ENCODE measurements around the gene IRF5. TPM values are rescaled to one million over a fixed set of nuclear protein-coding genes. Genes with fewer than 3 reads are reported as not detected.
A peak's percentile ranks its signal among the peaks of the same experiment; 100 is the strongest.

IRF5 gene
- total RNA-seq, 4 donors from 2014 or later = 8.9 to 22.8 (median 18.6) TPM

DNA sequence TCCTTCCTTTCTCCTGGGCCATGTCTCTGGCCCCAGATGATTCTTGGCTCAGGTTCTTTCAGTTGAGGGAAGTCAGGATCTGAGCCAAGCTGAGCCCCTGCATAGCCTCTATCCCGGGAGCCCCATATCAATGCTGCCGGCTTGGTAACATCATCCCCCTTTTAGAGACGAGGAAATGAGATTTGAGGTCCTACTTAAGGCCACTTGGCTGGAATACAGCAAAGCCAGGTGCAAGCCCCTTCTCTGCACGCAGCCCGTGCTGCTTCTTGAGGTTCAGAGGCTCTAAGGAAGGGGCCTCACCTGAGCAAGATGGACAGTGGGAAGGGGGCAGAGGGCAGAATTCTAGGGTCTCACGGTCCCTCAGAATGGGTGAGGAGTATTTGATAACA, 2.4 kb upstream of the IRF5 start:
- peaks cover 28% of the 10 kb centered on the region for H3K4me1 ChIP-seq
- DNase-seq (ENCODE audit: low spot score in 2 of 2) = peak in 1 of 2 donors; percentile 32
- H3K27ac ChIP-seq = no peak overlapping the region
- H3K9me3 ChIP-seq = no peaks in the 10 kb centered on the region
- H3K27me3 ChIP-seq = peaks cover 18% of the 10 kb centered on the region
- no peak overlapping the region for H3K4me3 ChIP-seq
- TF ChIP-seq POLR2AphosphoS5 (IDR thresholded peaks at IDR 0.05) = no peak
- no peak for TF ChIP-seq EP300 (IDR thresholded peaks at IDR 0.05)
- TF ChIP-seq, protein P1, sequence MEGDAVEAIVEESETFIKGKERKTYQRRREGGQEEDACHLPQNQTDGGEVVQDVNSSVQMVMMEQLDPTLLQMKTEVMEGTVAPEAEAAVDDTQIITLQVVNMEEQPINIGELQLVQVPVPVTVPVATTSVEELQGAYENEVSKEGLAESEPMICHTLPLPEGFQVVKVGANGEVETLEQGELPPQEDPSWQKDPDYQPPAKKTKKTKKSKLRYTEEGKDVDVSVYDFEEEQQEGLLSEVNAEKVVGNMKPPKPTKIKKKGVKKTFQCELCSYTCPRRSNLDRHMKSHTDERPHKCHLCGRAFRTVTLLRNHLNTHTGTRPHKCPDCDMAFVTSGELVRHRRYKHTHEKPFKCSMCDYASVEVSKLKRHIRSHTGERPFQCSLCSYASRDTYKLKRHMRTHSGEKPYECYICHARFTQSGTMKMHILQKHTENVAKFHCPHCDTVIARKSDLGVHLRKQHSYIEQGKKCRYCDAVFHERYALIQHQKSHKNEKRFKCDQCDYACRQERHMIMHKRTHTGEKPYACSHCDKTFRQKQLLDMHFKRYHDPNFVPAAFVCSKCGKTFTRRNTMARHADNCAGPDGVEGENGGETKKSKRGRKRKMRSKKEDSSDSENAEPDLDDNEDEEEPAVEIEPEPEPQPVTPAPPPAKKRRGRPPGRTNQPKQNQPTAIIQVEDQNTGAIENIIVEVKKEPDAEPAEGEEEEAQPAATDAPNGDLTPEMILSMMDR (IDR thresholded peaks at IDR 0.05) = no peak
- no peak for TF ChIP-seq POLR2A (IDR thresholded peaks at IDR 0.05)
- WGBS = 76% methylated on average over 6 of the region's 6 CpGs
- no peaks in the 10 kb centered on the region for H3K36me3 ChIP-seq

DNA sequence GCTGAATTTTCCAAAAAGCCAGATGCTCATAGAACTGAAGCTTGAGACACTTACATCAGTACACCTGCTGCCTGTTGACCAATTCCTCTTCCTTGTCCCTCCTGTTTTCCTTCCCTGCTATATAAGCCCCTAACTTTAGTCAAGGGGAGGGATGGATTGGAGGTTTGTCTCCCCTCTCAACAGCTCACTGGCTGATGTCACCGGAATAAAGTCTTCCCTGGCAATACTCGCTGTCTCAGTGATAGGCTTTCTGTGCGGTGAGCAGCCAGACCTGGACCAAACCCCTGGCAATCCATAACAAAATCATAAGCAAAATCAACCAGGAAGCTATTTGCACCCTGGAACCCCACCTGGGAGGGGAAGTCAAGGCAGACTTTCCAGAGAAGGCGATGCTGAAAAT, 929 bp upstream of the IRF5 start:
- no peak for TF ChIP-seq EP300 (IDR thresholded peaks at IDR 0.05)
- TF ChIP-seq POLR2A (IDR thresholded peaks at IDR 0.05) = no peak
- no peak for TF ChIP-seq POLR2AphosphoS5 (IDR thresholded peaks at IDR 0.05)
- TF ChIP-seq, protein P1 (IDR thresholded peaks at IDR 0.05) = no peak
- Histone ChIP-seq H3K27ac (no peak overlapping the region), H3K4me3 (no peak overlapping the region), H3K27me3 (peaks cover 18% of the 10 kb centered on the region), H3K36me3 (no peaks in the 10 kb centered on the region), H3K9me3 (no peaks in the 10 kb centered on the region), H3K4me1 (peaks cover 28% of the 10 kb centered on the region)
- WGBS = 95% methylated on average over 4 of the region's 4 CpGs
- DNase-seq (ENCODE audit: low spot score in 2 of 2) = no peak

DNA sequence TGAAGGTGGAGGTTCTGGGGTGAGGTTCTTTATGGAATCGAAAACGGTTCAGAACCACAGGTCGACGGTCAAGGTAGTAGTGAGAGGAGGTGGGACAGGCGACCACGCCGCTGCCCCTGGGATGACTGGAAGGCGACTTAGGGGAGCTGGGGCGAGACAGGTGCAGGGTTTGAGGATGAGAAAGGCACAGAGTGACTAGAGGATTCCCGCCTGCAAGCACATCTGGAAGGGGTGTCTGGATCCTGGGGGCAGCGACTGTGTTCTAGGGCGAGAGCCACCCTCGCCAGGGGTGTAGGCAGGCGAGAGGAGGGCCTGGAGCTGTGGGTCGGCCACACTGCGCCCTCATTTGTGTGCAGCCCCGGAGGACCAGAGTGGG, 468 bp upstream of the IRF5 start:
- Histone ChIP-seq H3K4me1 (peaks cover 28% of the 10 kb centered on the region), H3K27me3 (peaks cover 18% of the 10 kb centered on the region), H3K4me3 (peak overlapping the region; percentile 72), H3K36me3 (no peaks in the 10 kb centered on the region), H3K9me3 (no peaks in the 10 kb centered on the region), H3K27ac (peak overlapping the region; percentile 60)
- WGBS = 70% methylated on average over 10 of the region's 17 CpGs
- peak in 1 of 2 donors; percentile 72 for DNase-seq (ENCODE audit: low spot score in 2 of 2)
- no peak for TF ChIP-seq POLR2AphosphoS5 (IDR thresholded peaks at IDR 0.05)
- no peak for TF ChIP-seq POLR2A (IDR thresholded peaks at IDR 0.05)
- TF ChIP-seq, protein P1 (IDR thresholded peaks at IDR 0.05) = no peak
- TF ChIP-seq EP300 (IDR thresholded peaks at IDR 0.05) = no peak

DNA sequence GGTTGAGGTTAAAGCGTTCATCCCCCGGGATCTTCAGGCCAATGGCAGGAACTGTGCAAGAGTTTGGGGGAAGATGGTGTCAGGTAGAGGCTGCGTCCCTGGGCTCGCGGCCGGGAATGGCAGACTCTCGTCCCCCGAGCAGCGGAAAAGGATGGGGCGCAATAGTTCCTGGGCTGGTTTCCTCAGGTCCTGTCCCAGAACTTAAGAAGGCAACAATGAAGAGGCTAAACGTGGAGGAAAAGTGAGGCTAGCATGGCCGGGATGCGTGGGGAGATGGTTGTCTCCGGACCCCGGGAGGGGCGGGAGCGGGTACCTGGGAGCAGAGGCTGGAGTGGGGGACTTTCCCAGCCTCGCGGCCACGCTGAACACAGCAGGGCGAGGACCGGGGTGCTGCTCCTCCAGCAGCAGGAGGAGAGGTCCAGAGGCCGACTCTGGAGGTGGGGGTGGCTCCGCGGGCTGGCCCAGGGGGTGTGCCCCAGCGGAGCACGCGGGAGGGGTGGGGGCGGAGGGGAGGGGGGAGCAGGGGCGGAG, 882 bp downstream of the IRF5 start:
- peaks cover 22% of the 10 kb centered on the region for H3K4me1 ChIP-seq
- no peaks in the 10 kb centered on the region for H3K9me3 ChIP-seq
- H3K27ac ChIP-seq = peak overlapping the region; percentile 60
- peaks cover 13% of the 10 kb centered on the region for H3K27me3 ChIP-seq
- WGBS = under 1% methylated on average over 17 of the region's 30 CpGs
- no peak for TF ChIP-seq POLR2A (IDR thresholded peaks at IDR 0.05)
- no peak for TF ChIP-seq EP300 (IDR thresholded peaks at IDR 0.05)
- TF ChIP-seq, protein P1 (IDR thresholded peaks at IDR 0.05) = no peak
- TF ChIP-seq POLR2AphosphoS5 (IDR thresholded peaks at IDR 0.05) = no peak
- peak in 1 of 2 donors; percentile 65 for DNase-seq (ENCODE audit: low spot score in 2 of 2)
- H3K36me3 ChIP-seq = no peaks in the 10 kb centered on the region
- H3K4me3 ChIP-seq = peak overlapping the region; percentile 72

DNA sequence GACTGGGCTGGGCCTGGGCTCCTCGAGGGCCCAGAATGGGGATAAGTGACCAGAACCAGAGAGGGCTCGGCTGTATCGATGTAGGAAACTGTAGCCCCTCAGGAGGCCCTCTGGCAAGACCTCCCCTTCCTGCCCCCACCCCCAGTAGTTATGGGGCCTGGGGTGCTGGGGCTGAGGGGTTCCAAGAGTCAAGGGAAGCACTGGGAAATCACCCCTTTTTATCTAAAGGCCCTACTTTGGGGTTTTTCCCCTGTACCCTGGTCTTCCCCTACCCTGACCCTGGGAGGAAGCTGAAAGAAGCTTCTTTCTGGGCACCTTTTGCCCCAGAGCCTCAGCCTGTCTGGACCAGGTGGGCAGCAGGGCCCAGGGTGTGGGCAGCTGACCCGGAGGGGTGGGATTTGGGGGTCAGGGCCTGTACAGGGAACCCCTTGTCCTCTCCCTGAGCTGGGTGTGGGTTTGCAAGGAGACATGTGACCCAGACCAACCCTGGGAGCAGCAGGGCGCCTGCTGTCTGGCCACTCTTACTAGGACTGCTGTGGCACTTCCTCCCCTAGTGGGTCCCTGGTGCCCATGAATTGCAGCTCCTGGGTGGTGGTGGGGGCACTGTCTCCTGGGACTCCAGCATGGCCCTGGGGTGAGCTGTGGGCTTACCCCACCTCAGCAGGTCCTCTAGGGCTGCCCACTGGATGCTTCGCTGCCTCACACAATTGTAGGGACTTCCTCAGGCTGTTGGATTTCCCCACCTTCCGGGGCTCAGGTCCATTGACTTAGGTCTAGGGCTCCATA, 1.5 kb downstream of the IRF5 start:
- peaks cover 13% of the 10 kb centered on the region for H3K27me3 ChIP-seq
- 92% methylated on average over 3 of the region's 7 CpGs for WGBS
- TF ChIP-seq POLR2AphosphoS5 (IDR thresholded peaks at IDR 0.05) (no peak), POLR2A (IDR thresholded peaks at IDR 0.05) (no peak), EP300 (IDR thresholded peaks at IDR 0.05) (no peak)
- TF ChIP-seq, protein P1 (IDR thresholded peaks at IDR 0.05) = no peak
- no peak overlapping the region for H3K27ac ChIP-seq
- DNase-seq (ENCODE audit: low spot score in 2 of 2) = peak in 1 of 2 donors; percentile 73
- H3K4me3 ChIP-seq = peak overlapping the region; percentile 72
- H3K4me1 ChIP-seq = peaks cover 20% of the 10 kb centered on the region
- no peaks in the 10 kb centered on the region for H3K36me3 ChIP-seq
- no peaks in the 10 kb centered on the region for H3K9me3 ChIP-seq

Data from suprapubic skin (tissue), 4 donors.